Stimulated activated CD4-positive, alpha-beta T cell treated with anti-CD3 and anti-CD28 coated beads, Interleukin-1b, Interleukin-23, amount 100 ng/mL, for 1 hour (primary cell): Measurements from ENCODE around the gene HDAC10.

ENCODE experiments used
- DNase-seq, 2 donors: peaks; one replicate each; pipeline ENCODE4 v3.0.0-alpha.2; 2020; ENCODE audit warnings: low read depth in 2 of 2

Gene HDAC10

GRCh38 chr22:50250555-50251476 lies at the start of gene HDAC10:
TSS of gene HDAC10 (minus strand) at chr22:50251265. CDS start at chr22:50251032, 233 bp downstream.
- DNase-seq: peak; percentile 50 to 58

DNA sequence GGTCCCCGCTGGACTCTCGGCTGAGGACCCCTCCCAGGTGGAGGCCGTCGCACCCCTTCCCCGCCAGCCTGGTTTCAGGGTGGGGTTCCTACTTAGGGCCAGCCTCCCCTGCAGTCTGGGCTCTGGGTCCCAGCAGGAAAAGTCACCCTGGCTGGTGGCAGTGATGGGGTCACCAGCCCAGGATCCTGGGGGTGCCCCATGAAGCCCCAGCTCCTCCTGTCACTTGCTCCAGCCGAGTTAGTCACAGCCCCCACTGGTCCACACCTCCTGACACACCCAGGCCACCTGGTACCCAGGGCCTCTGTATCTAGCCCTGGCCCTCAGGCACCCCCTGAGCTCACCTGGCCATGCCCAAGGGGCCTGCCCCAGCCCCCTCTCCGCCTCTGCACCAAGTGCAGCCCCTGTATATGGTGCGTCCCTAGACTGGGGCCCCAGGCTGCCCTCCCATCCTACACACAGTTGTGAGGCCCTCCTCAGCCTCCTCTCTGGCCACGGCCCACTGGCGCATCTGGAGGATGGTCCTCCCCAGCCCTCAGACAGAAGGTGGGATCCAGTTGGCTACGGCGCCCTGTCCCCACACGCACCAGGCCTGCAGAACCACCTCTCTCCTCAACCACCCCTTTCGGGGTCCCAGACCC lies 49.7 kb upstream of the HDAC10 start:
- no peak for DNase-seq

DNA sequence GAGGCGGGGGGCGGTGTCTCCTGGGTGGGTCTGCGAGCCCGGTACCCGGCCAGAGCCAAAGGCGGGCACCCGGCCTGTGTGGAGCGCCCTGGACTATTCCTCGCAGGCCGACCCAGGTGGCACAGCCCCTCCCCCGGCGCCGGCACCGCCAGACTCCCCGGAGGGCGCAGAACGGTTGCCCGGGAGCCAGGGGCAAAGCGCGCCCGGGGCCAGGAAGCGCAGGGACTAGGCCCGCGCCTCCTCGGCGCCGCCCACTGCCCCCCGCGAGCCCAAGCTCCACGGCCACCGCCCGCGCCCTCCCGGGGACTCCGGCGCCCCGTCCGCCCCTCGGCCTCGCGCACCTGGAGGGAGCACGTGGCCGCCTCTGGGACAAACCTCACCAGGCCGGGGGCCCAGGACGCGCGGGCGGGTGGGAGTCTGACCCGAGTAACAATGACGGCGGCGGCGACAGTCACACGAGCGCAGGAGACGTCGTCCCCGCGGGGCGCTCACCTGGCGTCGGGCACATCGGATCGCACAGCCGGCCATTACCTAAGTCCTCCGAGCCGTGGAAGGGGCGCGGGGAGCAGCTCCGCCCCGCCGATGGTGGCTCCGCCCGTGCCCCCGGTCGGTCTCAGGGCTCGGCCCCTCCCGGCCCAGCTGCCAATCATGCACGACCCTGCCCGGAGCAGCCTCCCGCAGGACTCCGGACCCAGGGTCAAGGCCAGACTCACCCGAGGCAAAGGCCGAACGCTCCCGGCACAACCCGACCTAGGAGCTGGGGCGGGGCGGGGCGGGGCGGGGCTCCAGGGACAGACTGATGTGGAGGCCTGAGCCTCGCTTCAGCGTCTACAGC lies 48.9 kb upstream of the HDAC10 start:
- no peak for DNase-seq

DNA sequence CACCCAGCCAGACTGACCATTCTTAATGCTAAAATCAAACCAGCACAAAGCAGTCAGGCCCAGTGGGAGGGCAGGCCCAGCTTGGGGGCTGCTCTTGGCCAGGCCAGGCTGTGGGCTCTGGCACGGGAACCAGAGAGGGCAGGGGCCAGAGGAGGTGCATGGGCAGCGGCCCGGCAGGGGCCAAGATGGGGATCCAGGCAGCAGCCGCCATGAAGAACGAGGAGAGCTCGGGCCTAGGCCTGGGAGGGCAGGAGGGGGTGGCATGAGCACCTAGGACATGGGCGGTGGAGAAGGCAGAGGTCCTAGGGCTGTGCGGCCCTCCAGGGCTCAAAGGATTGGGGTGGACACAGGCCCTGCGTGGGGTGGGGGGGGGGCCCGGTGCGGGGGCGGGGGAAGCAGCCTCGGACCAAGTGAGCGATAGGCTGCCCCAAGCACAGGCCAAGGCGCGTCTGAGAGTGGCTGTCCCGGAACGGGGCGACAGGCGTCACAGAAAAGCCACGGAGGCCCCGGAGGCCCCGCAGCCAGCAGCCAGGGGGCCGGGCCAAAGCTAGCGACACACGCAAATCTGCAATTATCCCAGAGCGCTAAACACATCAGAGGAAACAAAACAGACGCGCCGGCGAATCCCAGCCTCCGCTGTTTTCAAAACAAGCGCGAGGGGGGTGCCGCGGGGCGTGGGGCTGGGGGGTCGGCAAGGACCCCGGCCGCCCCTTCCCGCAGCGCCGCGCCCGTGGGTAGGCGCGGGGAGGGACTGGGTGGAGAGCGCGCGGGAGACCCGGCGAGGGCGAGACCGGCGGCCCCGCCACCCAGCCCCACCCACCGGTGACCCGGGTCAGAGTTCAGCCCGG lies 48.1 kb upstream of the HDAC10 start:
- DNase-seq: no peak

- no peak for DNase-seq
These were observed 47.2 kb upstream of the HDAC10 start for GRCh38 chr22:50298266-50298637.

- DNase-seq: no peak
These were observed 46.6 kb upstream of the HDAC10 start for GRCh38 chr22:50297510-50298265.

GRCh38 chr22:50296658-50297490 lies 45.8 kb upstream of the HDAC10 start:
- no peak for DNase-seq

- DNase-seq: no peak
These were observed 43.2 kb upstream of the HDAC10 start for GRCh38 chr22:50294319-50294656.

GRCh38 chr22:50293441-50294318 lies 42.6 kb upstream of the HDAC10 start:
- no peak for DNase-seq

DNA sequence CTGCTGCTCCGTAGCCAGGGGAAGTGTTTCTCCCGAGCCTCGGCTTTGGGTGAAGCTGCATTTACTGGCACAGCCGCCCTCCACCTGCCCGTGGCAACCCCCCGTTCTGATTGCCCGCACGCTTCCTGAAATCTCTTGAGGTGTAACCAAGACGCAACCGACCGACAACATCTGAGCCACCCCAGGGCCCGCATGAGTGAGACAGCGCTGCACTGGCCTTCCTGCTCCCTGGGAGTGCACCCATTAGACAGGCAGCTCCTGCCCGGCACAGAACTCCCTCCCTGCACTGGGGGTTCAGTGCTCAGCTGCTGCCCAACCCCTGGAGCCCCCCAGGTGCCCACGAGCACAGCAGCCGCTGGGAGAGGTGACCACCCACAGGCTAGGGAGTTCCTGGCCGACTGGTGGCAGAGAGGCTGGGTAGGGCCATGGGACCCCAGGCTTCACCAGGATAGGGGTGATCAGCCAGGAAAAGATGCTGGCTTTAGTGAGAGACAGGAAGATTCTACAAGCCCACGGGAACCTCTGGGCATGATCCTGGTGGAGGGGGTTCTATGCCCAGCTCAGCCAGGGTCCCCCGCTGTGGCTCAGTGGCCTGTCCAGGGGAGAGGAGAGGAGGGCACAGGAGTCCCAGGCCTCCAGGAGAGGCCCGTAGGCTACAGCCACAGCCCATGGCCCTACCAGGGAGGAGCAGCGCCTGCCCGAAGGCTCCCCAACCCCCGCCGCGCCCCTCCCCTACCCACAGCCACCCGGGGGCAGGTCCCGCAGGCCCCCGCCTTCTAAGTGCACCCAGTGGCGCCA lies 41.8 kb upstream of the HDAC10 start:
- no peak for DNase-seq

GRCh38 chr22:50289942-50290630 lies 39.0 kb upstream of the HDAC10 start:
- no peak for DNase-seq

DNA sequence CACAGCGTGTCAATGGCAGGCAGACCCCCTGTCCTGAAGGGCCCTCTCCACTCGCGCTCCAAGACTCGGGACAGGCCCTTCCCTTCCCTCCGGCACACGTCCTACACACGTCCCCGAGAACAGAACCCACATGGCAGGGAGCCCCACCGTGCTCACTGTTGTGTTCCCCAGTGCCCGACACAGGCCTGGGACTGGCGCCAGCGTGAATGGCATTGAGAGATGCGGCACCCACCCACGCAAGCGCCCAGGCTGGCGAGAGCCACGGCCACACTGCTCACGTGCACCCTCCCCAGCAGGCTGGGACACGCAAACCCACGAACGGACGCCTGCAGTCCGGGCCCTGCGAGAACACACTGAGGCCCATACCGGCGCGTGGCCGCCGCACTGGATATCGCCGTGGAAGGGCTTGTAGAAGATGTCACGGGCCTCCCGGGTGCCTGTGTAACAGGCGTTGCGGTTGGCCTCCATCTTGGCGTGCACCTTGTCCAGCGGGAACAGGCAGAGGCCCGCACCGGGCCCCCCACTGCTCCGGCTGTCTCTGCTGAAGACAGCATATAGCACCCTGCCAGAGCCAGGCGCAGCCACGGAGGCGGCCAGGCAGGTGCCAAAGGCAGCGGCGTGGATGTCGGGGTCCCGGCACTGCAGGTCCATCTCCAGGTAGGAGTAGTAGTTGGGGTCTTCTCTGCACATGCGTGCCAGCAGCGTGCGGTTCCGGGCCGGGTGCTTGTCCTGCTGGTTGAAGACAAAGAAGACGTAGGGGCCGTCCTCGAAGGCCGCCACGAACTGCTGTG lies 38.3 kb upstream of the HDAC10 start:
- DNase-seq: no peak

- no peak for DNase-seq
These were observed 36.7 kb upstream of the HDAC10 start for GRCh38 chr22:50287731-50288130.

- DNase-seq: no peak
These were observed 35.7 kb upstream of the HDAC10 start for GRCh38 chr22:50286701-50287318.

DNA sequence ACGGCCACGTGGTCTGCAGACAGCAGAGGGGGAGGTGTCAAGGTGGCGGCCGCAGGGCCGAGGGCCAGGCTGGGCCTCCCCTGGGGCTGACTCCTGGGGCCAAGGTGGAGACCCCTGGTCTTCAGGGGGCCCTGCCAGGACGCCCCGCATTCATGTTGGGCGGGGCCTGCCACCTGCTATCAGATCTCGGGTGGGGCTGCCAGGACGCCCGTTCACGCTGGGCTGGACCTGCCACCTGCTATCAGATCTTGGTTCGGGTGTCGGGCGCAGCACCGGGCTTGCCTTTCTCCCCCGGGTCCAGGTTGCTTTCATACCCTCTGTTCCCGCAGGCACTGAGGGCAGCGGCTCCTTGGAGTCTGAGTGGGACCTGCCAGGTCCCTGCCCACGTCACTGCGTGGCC lies 35.2 kb upstream of the HDAC10 start:
- DNase-seq: no peak

DNA sequence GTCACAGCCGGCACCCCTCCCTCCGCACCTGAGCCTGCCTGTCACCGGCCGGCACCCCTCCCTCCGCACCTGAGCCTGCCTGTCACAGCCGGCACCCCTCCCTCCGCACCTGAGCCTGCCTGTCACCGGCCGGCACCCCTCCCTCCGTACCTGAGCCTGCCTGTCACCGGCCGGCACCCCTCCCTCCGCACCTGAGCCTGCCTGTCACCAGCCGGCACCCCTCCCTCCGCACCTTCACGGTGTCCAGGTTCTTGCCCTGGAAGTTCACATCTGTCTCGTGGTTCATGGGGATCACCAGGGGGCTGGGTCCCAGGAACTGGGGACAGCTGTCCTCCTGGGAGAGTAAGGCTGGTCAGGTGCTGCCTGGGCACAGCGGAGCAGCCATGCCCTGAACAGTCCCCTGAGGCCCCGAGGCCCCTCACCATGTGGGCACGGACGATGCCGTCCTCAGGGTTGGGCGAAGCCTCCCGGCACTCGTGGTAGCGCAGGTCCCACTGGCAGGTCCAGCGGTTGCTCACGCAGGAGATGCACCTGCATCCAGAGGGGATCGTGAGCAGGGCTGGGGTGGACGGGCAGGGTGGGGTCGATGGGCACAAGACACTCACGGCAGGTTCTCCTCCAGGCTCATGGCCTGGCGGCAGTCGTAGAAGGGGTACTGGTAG lies 34.6 kb upstream of the HDAC10 start:
- no peak for DNase-seq
